HepG2 (cell line): ENCODE measurements around the gene VWA7. TPM values are rescaled to one million over a fixed set of nuclear protein-coding genes. Genes with fewer than 3 reads are reported as not detected.

ENCODE experiments used
- CBX1 ChIP-seq: IDR thresholded peaks from one replicate; pipeline ENCODE4 v1.6.1; 2016; ENCODE audit warnings: antibody characterized with exemption, low read depth
- ESRRA ChIP-seq: sonication (generic); formaldehyde crosslinking; IDR thresholded peaks from 2 replicates; pipeline ENCODE4 v1.5.1; 2020; ENCODE audit warnings: mild to moderate bottlenecking, low read depth, missing genetic modification reagents
- GATAD2A ChIP-seq: IDR thresholded peaks from 2 replicates; pipeline ENCODE4 v1.6.1; 2016
- GLMP ChIP-seq: sonication (generic); formaldehyde crosslinking; IDR thresholded peaks from 2 replicates; pipeline ENCODE4 v1.9.0; 2021; ENCODE audit warnings: missing genetic modification reagents, mild to moderate bottlenecking, borderline replicate concordance
- HDAC1 ChIP-seq: sonication (generic); formaldehyde crosslinking; IDR thresholded peaks from 2 replicates; pipeline ENCODE4 v1.5.1; 2020; ENCODE audit warnings: mild to moderate bottlenecking, missing genetic modification reagents
- JDP2 ChIP-seq: sonication (generic); formaldehyde crosslinking; IDR thresholded peaks from 2 replicates; pipeline ENCODE4 v1.8.1; 2022; ENCODE audit warnings: missing genetic modification reagents, borderline replicate concordance
- KAT8 ChIP-seq: IDR thresholded peaks from 2 replicates; pipeline ENCODE4 v1.6.1; 2016; ENCODE audit warnings: missing genetic modification reagents, missing compliant biosample characterization
- KDM1A ChIP-seq: IDR thresholded peaks from 2 replicates; pipeline ENCODE4 v1.6.1; 2016; ENCODE audit warnings: missing compliant biosample characterization
- KLF13 ChIP-seq: sonication (generic); formaldehyde crosslinking; IDR thresholded peaks from 2 replicates; pipeline ENCODE4 v1.4.0; 2020; ENCODE audit warnings: mild to moderate bottlenecking, missing genetic modification reagents
- MATR3 ChIP-seq: sonication (generic); formaldehyde crosslinking; IDR thresholded peaks from 2 replicates; pipeline ENCODE4 v1.4.0; 2020; ENCODE audit warnings: missing genetic modification reagents
- PATZ1 ChIP-seq: sonication (generic); formaldehyde crosslinking; IDR thresholded peaks from 2 replicates; pipeline ENCODE4 v1.4.0; 2020; ENCODE audit warnings: missing genetic modification reagents
- POLR2A ChIP-seq, 2 experiments: IDR thresholded peaks; 2 replicates each; pipeline ENCODE4 v1.6.1; 2011; ENCODE audit warnings: low read depth in 2 of 2, low read length in 2 of 2, mild to moderate bottlenecking in 1 of 2, moderate library complexity in 1 of 2; ENCODE audit not compliant: insufficient read depth in 1 of 2
- PRPF4 ChIP-seq: fragments of 200-400 bp; formaldehyde crosslinking; IDR thresholded peaks from 2 replicates; pipeline ENCODE4 v1.6.1; 2016; ENCODE audit warnings: low read length, low read depth; ENCODE audit not compliant: poor library complexity, severe bottlenecking
- REXO4 ChIP-seq: sonication (generic); formaldehyde crosslinking; IDR thresholded peaks from 2 replicates; pipeline ENCODE4 v1.8.0; 2022; ENCODE audit warnings: missing genetic modification reagents, mild to moderate bottlenecking, borderline replicate concordance
- RNF2 ChIP-seq: fragments of 450-650 bp; conservative IDR thresholded peaks from 2 replicates; pipeline ENCODE4 v1.6.1; 2016; ENCODE audit warnings: low read depth
- SIN3B ChIP-seq: fragments of 150-350 bp; IDR thresholded peaks from 2 replicates; pipeline ENCODE4 v1.6.1; 2014; ENCODE audit warnings: low read length
- TCF7L2 ChIP-seq: IDR thresholded peaks from 2 replicates; pipeline ENCODE4 v1.6.1; 2011; ENCODE audit warnings: mild to moderate bottlenecking, low read depth, low read length, moderate library complexity
- THAP8 ChIP-seq: sonication (generic); formaldehyde crosslinking; IDR thresholded peaks from 2 replicates; pipeline ENCODE4 v1.5.1; 2020; ENCODE audit warnings: missing genetic modification reagents, mild to moderate bottlenecking, borderline replicate concordance
- ZBTB14 ChIP-seq: sonication (generic); formaldehyde crosslinking; IDR thresholded peaks from 2 replicates; pipeline ENCODE4 v1.4.0; 2020; ENCODE audit warnings: missing genetic modification reagents
- ZFP1 ChIP-seq: IDR thresholded peaks from 2 replicates; pipeline ENCODE4 v1.6.1; 2016
- ZMYM2 ChIP-seq: sonication (generic); formaldehyde crosslinking; IDR thresholded peaks from 2 replicates; pipeline ENCODE4 v1.8.0; 2022; ENCODE audit warnings: mild to moderate bottlenecking, missing genetic modification reagents
- ZNF121 ChIP-seq: sonication (generic); formaldehyde crosslinking; IDR thresholded peaks from 2 replicates; pipeline ENCODE4 v1.5.0; 2020; ENCODE audit warnings: mild to moderate bottlenecking, missing genetic modification reagents
- ZNF264 ChIP-seq: sonication (generic); formaldehyde crosslinking; IDR thresholded peaks from 2 replicates; pipeline ENCODE4 v1.4.0; 2020; ENCODE audit warnings: missing genetic modification reagents
- ZNF362 ChIP-seq: sonication (generic); formaldehyde crosslinking; IDR thresholded peaks from 2 replicates; pipeline ENCODE4 v1.4.0; 2020; ENCODE audit warnings: missing genetic modification reagents, mild to moderate bottlenecking, borderline replicate concordance
- ZNF644 ChIP-seq: IDR thresholded peaks from 2 replicates; pipeline ENCODE4 v1.6.1; 2016; ENCODE audit warnings: low read depth
- ZNF75D ChIP-seq: sonication (generic); formaldehyde crosslinking; IDR thresholded peaks from 2 replicates; pipeline ENCODE4 v1.8.1; 2023; ENCODE audit warnings: missing genetic modification reagents, mild to moderate bottlenecking, borderline replicate concordance
- ZZZ3 ChIP-seq: sonication (generic); formaldehyde crosslinking; IDR thresholded peaks from 2 replicates; pipeline ENCODE4 v1.4.0; 2020; ENCODE audit warnings: missing genetic modification reagents, mild to moderate bottlenecking, borderline replicate concordance
- polyA plus RNA-seq, 8 experiments: library from polyadenylated mRNA; depleted of rRNA in 3 of 8; stranded (reverse) in 7 of 8; unstranded in 1 of 8; fragments of >200 nt; fragmentation: Illumina TruSeq in 4 of 8; extraction: Trizol in 4 of 8; gene quantifications; 2 replicates each; pipeline versions ENCODE4 v1.2.1 to v1.2.3, GENCODE V29; 2011 to 2016; ENCODE audit warnings: low read depth in 4 of 8, missing spikeins in 1 of 8, mixed read lengths in 1 of 8; ENCODE audit not compliant: insufficient read depth in 1 of 8
- total RNA-seq, 5 experiments: library from RNA; depleted of rRNA; stranded (reverse); fragments of >200 nt; fragmentation: Illumina TruSeq; extraction: Trizol; gene quantifications; 2 replicates each; pipeline ENCODE4 v1.2.3, GENCODE V29; 2016; ENCODE audit warnings: low read depth in 1 of 5

The VWA7 gene
- total and polyA plus RNA-seq, 2 of the 13 experiments (the other 11 are each of a cell fraction or from before 2014, with no cell fraction given) = 0.86 to 3.3 TPM

GRCh38 chr6:31819871-31820299, 42.8 kb upstream of the VWA7 start (continued):
- TF ChIP-seq PATZ1 (CRISPR knock-in tag) = no peak
- TF ChIP-seq PRPF4 = no peak
- TF ChIP-seq ZNF644 (CRISPR knock-in tag) = peak; percentile 7; the same call in 1 of the 2 replicates
- TF ChIP-seq ZNF362 = peak; percentile 43; the same call in 1 of the 2 replicates
- 0 out of 2 replicates have a peak, but pooled peaks have one; percentile 23 for TF ChIP-seq ZBTB14 (CRISPR knock-in tag)
- TF ChIP-seq ZMYM2 (CRISPR knock-in tag) = 0 out of 2 replicates have a peak, but pooled peaks have one; percentile 11
- TF ChIP-seq REXO4 (CRISPR knock-in tag) = no peak
- TF ChIP-seq GLMP (CRISPR knock-in tag) = no peak
- no peak for TF ChIP-seq ZZZ3 (CRISPR knock-in tag)
- TF ChIP-seq CBX1 = no peak
- TF ChIP-seq HDAC1 (CRISPR knock-in tag) = peak; percentile 58
- TF ChIP-seq ZFP1 (CRISPR knock-in tag) = no peak
- TF ChIP-seq JDP2 = no peak
- TF ChIP-seq TCF7L2 = no peak
- 0 out of 2 replicates have a peak, but pooled peaks have one; percentile 23 for TF ChIP-seq ESRRA (CRISPR knock-in tag)
- no peak for TF ChIP-seq KDM1A (CRISPR knock-in tag)
- no peak for TF ChIP-seq ZNF121 (CRISPR knock-in tag)
- no peak for TF ChIP-seq RNF2
- TF ChIP-seq ZNF75D = no peak
- TF ChIP-seq POLR2A (IDR thresholded peaks at IDR 0.05; ENCODE audit: insufficient read depth in 1 of 2, low read depth in 2 of 2, low read length in 2 of 2) = peak; percentile 25 to 51; a peak in 2 of 4 replicates
- no peak for TF ChIP-seq KAT8 (CRISPR knock-in tag)
- TF ChIP-seq ZNF264 (CRISPR knock-in tag) = no peak
- TF ChIP-seq THAP8 = no peak
- TF ChIP-seq SIN3B = no peak
- TF ChIP-seq KLF13 (CRISPR knock-in tag) = no peak
- peak; percentile 67 for TF ChIP-seq GATAD2A
- no peak for TF ChIP-seq MATR3
